Renal pelvis (tissue), 4 donors: Measurements from ENCODE around the gene DNASE2. TPM values are rescaled to one million over a fixed set of nuclear protein-coding genes. Genes with fewer than 3 reads are reported as not detected.
A peak's percentile ranks its signal among the peaks of the same experiment; 100 is the strongest.
"Not testable (repeated sequence)": the region's sequence is repeated elsewhere in the genome, so short reads cannot be mapped to it uniquely, and the experiment has no call there.

Experiments used
- DNase-seq: peaks from one replicate; pipeline ENCODE4 v3.0.0-alpha.2; 2013
- polyA plus RNA-seq, 3 donors: library from polyadenylated mRNA; unstranded; fragments of 120-200 nt; gene quantifications; one replicate each; pipeline ENCODE4 v1.2.1, GENCODE V29; 2013; ENCODE audit not compliant: insufficient read length in 3 of 3

The DNASE2 gene
- polyA plus RNA-seq, 3 donors, result 8.1 to 11.1 (median 9.1) TPM

DNA sequence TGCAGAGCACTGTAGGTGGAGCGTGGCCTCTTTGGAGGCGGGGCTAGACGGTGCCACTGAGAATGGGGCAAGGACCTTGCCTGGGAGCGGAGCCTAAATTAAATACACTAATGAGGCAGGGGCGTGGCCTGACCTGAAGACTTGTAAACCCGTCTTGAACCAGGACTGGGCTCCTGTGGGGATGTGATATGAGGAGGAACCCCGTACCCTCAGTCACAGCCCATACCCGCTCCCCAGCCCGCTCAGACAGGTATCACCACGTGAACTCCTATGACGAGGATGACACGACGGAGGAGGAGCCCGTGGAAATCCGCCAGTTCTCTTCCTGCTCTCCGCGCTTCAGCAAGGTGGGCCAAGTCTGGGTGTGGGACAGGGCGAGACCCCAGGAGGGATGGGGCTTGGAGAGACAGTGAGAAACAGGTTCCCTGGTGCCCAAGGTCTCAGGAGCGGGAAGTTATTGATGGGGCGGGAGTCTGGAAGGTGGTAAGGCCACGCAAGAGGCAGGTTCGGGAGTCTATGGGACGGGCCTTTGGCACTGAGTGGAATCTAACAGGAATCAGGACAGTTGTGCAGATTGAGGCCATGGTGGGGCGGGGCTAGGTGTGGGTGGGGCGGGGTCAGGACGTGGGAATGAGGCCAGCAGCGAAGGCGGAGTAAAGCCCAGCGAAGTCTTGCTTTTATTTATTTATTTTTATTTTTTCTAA, 14.7 kb downstream of the DNASE2 start:
- DNase-seq, result no peak

DNA sequence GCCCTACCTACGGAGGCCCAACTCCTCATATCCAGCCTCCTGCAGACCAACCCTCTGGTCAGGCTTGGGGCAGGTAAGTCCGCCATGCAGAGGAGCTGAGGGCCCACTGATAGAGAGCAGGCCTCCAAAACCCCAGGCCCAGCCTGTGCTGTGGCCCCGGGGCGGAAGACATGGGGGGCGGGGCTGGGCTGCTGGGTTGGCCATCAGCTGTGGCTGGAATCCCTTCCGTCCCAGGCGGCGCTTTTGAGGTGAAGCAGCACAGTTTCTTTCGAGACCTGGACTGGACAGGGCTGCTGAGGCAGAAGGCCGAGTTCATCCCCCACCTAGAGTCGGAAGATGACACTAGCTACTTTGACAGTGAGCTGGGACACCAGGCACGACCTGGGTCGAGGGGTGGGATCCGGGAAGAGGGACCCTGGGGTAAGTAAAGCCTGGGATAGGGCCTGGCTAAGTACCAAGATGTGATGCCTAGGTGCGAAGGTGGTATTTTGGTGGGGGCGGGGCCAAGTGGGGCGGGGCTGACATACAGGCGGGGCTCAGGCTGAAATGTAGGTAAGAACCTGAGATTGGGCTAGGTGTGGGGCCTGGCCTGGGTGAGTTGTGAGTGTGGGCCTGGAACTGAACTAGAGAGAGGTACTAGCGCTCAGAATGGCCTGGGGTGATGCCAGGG, 15.4 kb downstream of the DNASE2 start:
- DNase-seq, result no peak

DNA sequence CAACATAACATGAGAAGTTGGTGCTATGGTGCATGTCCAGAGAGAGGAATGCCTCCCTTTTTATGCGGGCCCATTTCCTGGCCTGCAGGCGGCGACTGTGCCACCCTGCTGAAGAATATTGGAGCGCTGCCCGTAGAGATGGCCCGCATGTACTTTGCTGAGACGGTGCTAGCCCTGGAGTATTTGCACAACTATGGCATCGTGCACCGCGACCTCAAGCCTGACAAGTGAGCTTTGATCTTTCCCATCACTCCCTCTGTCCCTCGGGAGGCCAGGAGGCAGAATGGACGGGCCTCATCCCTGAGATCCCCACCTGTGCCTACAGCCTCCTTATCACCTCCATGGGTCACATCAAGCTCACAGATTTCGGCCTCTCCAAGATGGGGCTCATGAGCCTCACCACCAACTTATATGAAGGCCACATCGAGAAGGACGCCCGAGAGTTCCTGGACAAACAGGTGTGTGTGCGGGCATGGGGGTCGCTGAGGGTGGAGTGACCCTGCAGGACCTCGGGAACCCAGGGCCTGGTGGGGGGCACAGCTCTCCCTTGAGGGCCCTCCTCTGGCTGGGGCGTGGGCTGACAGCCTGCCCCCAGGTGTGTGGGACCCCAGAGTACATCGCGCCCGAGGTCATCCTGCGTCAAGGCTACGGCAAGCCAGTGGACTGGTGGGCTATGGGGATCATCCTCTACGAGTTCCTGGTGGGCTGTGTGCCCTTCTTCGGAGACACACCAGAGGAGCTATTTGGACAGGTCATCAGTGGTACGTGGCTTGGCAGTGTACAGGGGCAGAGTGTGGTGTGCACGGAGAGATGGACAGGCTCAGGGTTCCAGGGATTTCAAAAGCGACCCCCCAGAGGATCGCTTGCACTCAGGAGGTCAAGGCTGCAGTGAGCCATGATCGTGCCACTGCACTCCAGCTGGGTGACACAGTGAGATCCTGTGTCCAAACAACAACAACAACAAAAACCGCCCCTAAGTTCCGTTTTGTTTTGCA, 16.2 kb downstream of the DNASE2 start:
- DNase-seq, result no peak

DNA sequence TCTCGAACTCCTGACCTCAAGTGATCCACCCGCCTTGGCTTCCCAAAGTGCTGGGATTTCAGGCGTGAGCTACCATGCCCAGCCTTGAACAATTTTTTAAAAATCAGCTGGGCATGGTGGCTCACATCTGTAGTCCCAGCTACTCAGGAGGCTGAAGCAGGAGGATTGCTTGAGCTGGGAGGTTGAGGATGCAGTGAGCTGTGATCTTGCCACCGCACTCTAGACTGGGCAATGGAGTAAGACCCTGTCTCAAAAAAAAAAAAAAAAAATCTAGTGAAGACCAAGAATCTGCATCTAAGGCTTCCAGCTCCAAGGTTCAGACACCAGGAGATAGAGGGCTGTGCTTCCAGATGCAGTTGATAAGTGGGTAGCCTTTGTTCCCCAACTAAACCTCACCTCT, 17.1 kb downstream of the DNASE2 start:
- no peak for DNase-seq

DNA sequence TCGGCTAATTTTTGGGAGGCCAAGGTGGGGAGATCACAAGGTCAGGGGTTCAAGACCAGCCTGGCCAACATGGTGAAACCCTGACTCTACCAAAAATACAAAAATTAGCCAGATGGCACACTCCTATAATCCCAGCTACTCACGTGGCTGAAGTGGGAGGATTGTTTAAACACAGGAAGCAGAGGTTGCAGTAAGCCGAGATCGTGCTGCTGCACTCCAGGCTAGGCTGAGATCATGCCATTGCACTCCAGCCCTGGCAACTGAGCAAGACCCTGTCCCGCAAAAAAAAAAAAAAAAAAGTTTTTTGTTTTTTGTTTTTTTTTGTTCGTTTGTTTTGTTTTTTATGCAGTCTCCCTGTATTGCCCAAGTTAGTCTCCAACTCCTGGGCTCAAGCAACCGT, 21.7 kb downstream of the DNASE2 start:
- DNase-seq, result no peak

DNA sequence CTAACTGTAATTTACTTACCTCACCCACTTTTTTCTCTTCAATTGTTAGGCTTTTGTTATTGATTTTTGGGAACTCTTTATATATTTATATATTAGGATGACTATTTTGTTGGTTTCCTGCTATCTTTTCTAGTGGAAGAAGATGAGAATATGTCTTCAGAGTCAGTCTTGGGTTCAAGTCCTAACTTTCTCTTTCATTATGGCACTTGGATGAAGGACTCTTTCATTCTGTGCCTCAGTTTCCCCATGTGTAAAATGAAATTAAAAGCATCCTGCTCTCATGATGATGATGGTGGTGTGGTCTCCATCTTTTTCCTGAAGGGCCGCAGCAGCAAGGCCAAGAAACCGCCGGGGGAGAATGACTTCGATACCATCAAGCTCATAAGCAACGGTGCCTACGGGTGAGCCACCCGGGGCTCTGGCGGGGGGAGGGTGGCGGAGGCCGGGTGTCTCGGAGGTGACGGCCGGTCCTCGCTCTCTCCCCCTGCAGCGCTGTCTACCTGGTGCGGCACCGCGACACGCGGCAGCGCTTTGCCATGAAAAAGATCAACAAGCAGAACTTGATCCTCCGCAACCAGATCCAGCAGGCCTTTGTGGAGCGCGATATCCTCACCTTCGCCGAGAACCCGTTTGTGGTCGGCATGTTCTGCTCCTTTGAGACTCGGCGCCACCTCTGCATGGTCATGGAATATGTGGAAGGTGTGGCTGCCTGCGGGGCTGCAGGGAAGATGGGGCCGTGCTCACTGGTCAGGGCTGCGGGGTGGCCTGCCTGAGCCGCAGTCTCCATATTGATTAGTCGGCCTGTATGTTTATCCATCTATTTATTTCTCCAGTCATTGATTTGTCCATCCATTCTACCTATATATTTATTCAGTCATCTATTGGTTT, 23.0 kb downstream of the DNASE2 start:
- DNase-seq, result no peak

DNA sequence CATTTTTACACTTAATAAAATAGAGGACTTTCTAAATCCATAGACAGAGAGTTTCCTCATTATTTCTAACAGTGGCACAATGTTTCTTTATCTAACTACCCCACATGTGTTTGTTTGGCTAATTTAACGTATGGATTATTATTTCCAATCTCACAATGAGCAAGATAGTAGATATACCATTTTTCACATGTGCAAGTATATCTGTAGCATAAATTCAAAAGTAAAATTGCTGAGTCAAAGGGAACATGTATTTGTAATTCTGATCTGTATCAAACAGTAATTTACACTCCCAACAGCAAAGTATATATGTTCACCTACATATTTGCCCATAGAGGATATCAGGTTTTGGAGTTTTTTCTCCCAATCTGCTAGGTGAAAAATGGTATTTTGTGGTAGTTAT, 24.6 kb downstream of the DNASE2 start:
- no peak for DNase-seq

DNA sequence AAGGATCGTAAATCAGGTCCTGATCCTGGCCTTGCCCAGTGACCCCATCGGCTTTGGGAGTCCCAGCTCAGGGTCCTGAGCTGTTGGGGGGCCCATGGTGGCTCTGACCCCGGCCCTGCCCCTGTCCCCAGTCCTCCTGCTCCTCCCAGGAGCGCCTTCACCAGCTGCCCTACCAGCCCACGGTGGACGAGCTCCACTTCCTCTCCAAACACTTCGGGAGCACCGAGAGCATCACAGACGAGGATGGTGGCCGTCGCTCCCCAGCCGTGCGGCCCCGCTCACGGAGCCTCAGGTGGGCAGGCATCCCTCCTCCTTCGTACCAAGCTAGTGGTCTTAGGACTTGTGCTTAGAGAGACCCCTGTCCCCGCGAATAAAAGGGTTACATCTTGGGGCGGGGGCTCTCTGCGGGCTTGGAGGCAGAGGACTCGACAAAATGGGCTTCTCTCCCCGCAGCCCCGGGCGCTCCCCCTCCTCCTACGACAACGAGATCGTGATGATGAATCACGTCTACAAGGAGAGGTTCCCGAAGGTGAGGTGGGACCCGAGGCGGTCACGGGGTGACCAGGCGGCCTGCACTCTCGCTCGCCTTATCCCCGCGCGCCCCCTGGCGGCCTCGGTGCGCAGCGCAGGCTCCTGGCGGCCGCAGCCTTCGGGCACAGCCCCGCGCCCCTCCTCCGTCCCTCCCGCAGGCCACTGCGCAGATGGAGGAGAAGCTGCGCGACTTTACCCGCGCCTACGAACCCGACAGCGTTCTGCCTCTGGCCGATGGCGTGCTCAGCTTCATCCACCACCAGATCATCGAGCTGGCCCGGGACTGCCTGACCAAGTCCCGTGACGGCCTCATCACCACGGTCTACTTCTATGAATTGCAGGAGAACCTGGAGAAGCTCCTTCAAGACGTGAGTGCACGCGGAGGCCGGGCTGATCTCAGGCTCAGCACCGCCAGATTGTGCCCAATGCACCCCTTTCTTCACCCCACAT, 33.8 kb downstream of the DNASE2 start:
- peak; percentile 76 for DNase-seq

DNA sequence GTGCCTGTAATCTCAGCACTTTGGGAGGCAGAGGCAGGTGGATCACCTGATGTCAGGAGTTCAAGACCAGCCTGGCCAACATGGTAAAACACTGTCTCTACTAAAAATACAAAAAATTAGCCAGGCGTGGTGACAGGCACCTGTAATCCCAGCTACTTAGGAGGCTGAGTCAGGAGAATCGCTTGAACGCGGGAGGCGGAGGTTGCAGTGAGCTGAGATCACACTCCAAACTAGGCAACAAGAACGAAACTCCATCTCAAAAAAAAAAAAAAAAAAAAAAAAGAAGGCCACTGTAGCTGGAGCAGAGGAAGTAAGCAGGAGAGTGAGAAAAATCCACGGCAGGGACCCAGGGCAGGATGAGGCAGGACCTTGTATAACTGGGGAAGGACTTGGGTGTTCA, 34.6 kb downstream of the DNASE2 start:
- not testable (repeated sequence) for DNase-seq

DNA sequence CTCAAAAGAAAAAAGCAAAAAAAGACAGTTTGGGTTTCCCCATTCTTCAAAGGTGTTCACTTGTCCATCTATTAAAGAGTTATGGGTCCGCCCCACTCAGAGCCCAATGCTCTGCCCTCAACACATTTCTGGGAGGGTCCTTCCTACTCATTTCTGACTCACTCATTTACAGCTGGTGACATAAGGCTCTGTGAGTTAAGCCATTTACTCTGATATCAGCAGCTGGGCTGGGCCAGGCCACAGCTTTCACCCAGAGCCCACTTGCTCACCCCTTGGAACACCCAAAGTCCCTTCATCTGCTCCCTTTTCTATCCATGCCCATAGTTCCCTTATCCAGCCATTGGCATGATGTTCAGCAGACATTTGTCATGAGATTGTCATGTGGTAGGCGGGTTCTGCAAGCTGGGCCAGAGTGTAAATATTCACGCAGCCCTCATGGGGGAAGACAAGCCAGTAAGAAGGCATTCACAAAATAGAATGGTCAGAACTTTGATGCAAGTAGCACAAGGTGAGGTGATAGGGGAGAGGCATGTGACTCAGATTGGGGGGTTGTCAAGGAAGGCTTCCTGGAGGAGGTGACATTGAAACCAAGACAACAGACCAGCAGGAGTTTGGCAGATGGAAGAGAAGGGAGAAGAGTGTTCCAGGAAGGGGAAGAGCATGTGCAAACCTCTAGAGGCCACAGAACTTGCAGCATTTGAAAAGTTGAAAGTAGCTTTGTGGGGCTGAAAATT, 37.1 kb downstream of the DNASE2 start:
- no peak for DNase-seq

DNA sequence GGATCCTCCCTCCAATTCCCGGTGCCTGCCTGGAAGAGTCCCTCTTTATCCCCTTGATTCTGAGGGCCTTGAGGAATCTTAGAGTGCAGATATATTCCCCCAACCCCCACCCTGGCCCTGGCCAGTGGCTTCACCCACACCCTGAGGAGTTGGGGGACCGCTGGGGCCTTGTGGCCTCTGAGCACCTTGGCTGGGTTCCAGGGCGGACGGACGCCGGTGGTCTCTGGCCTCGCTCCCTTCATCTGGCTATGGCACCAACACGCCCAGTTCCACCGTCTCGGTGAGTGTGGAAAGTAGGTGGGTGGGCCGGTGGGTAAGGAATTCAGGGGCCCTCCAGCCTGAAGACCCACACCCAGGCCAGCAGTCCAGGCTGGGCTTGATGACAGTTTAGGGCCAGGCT, 37.9 kb downstream of the DNASE2 start:
- no peak for DNase-seq

DNA sequence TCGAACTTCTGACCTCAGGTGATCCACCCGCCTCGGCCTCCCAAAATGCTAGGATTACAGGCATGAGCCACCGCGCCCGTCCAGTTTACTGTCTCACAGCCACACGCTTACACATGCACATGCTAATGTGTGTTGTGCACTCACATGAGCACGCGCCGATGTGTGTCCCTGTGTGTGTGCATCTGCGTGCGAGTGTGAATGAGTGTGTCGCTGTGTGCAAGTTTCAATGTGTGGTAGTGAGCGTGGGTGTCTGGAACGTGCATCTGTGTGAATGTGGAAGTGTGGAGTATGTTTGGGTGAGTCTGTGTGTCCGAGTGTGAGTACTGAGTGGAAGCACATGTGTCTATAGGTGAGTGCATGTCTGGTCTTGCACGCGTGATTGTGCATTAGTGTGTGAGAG, 38.7 kb downstream of the DNASE2 start:
- DNase-seq, result no peak

DNA sequence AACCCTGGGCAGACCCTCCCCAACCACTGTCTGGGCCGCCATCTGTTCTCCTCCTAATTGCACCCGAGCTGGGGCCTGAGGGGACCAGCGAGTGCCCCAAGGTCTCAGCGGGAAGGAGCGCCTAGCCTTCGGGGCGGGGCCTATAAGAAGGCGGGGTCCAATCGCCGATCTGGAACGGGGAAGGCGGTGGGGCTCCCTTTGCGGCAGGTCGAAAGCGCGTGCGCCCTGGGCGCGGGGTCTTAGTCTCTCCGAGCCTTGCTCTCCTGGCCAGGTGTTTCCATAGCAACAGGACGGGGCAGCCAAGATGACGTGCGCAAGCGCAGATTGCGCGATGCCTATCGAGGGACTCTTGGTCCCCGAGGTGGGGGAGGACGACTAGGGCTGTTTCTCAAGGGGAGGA, 40.2 kb downstream of the DNASE2 start:
- no peak for DNase-seq

DNA sequence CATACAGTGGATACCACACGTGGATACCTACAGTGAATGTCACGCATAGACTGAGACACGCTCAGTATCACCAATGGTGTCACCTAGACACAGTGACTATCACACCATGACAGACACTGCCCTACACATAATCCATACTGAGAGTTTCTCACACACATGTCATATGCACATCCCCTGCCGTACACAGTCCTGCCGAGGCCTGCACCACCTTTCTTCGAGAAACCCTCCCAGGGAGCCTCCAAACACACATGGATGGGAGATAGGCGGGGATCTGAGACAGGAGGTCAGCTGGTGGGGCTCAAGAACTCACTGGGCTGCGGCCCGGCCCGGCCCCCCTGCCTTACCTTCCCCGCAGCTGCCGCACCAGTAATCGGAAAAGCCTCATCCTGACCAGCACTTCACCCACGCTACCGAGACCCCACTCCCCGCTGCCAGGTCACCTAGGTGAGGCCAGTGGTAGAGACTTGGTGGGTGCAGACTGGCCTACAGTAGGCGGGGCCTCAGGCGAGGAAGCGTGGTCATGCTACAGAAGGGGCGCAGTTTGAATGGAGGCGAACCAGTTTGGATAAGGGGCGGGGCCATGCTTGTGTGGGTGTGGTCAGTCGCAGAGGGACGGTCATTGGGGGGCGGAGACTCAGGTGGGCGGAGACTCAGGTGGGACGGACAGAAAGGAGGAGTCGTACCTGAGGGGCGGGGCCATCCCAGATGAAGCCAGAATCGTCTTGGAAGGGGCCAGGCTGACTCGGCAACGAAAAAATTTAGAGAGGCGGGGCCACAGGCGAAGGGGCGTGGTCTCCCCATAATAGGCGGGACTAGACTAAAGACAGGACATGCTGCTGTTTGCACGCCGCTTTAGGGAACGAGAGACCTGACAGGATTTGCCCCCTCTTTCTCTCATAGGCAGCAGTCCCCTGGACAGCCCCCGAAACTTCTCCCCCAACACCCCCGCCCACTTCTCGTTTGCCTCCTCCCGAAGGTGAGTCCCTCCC, 40.9 kb downstream of the DNASE2 start:
- DNase-seq, result peak; percentile 49

DNA sequence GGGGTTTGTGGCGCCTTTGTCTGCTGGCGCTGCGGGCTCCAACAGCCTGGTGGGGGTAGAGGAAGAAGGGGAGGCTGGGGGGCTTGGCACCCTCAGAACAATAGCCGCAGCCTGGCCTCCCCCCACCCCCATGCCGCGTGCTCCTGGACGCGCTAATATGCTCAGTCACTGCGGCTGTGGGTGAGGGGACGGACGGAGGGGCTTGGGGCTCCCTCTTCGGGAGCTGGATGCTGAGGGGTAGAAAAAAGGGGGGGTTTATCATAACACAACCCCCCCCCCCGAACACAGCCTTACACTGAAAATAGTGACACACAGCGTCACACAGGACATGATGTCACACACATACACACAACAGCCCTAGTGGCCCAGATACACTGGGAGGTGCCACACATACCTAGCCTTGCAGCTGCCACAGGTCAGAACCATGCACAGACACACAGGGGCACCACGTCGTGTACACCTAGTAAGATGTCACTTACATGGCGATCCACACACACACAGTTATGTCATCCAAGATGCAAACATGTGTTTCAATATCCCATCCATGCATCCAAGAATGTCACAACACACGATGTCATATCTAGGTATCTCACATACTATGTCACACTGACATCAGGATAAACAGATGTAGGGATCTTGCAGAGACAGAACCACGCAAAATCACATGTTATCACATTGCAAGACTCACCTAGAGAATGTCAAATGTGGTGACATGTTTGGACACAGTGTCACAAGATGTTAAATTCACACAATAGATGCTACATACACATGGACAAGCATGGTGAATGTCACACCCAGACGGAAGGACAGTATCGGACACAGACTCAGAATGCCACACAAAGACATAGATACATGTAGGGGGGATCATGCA, 42.1 kb downstream of the DNASE2 start:
- DNase-seq, result no peak

DNA sequence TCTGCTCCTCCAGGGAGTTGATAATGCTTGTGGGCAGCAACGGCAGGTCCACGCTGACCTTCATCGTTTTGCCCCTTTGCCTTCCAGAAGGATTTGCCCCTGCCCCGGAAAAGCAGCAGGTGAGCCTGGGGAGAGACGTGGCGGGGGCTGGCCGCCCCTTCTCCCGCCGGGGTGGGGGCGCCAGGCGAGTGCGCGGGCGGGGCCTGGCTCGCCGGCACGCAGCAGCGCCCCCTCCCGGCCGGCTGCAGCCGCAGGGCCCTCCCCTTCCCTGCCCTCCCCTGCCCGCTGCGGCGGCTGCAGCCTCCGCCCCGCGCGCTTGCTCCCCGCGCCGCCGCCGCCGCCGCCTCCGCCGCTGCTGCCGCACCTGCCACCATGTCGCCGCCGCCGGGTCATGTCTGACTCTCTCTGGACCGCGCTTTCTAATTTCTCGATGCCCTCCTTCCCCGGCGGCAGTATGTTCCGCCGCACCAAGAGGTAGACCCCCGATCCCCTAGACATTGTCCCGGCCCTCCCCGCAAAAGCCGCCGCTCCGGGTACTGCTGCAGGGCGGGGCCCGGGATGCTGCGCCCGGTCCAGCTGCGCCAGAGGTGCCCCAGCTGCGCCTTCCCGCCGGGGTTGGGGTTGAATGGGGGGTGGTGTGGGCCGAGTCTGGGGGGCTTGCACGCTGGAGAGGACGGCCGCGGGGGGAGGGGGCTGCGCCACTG, 42.9 kb downstream of the DNASE2 start, which contains the start of gene MAST1:
Gene MAST1 (plus strand): TSS at position 334 of the 704 bp plus-strand sequence. CDS start 58 bp downstream, at position 392.
- DNase-seq, result no peak
